ENCODE measurements around the gene C2orf76.
"Not testable (repeated sequence)": the region's sequence is repeated elsewhere in the genome, so short reads cannot be mapped to it uniquely, and the experiment has no call there.

Gene C2orf76

DNA sequence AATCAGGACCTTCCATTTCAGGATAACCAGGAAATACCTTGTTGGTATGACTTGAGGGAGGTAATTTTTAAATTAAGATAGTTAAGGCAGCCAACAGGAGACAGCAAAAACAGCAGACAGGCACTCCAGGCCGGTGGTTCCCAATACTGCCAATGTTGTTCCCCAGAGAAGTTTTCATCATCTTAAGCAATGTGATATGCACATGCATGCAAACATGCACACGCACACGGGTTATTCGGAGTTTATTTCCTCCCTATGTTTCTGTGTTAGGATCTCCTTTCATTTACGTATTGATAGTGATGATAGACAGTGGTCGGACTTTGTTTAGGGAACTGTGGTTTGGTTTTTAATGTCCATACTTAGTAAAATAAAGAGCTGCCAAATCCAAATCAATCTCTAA, 87.7 kb downstream of the C2orf76 start:
- H3K4ac ChIP-seq (ENCODE audit: low read depth, low read length): no peak overlapping the region
- no peak overlapping the region for H2AK5ac ChIP-seq (ENCODE audit: low read length)
- no peak overlapping the region for H3K4me2 ChIP-seq (ENCODE audit: low read length)
- H4K91ac ChIP-seq (ENCODE audit: low read depth, low read length): no peak overlapping the region
- H3K79me1 ChIP-seq (ENCODE audit: low read length): no peaks in the 10 kb centered on the region
- no peak overlapping the region for H3K14ac ChIP-seq (ENCODE audit: low read length)
- H3K4me3 ChIP-seq (ENCODE audit: low read depth, low read length): no peak overlapping the region
- H3K27me3 ChIP-seq (ENCODE audit: insufficient read depth, low read length): no peaks in the 10 kb centered on the region
- H3K79me2 ChIP-seq (ENCODE audit: control insufficient read depth, insufficient read depth, low read length, poor library complexity): no peaks in the 10 kb centered on the region
- H3K9ac ChIP-seq (ENCODE audit: low read length): no peak overlapping the region
- no peaks in the 10 kb centered on the region for H3K36me3 ChIP-seq (ENCODE audit: control insufficient read depth in 1 of 2, insufficient read depth in 2 of 2, low read length in 2 of 2)
- no peak overlapping the region for H3K27ac ChIP-seq (ENCODE audit: low read depth, low read length)
- no peaks in the 10 kb centered on the region for H3K9me3 ChIP-seq (ENCODE audit: insufficient read depth, low read depth, low read length)
- H4K12ac ChIP-seq (ENCODE audit: low read depth, low read length): no peak overlapping the region
- H2BK5ac ChIP-seq (ENCODE audit: low read depth, low read length, poor library complexity): no peak overlapping the region
- no peaks in the 10 kb centered on the region for H3K4me1 ChIP-seq (ENCODE audit: control insufficient read depth in 1 of 2, insufficient read depth in 2 of 2, low read length in 2 of 2)
- no peak overlapping the region for H2BK120ac ChIP-seq (ENCODE audit: insufficient read depth, low read length, poor library complexity)
- no peak overlapping the region for H2BK12ac ChIP-seq (ENCODE audit: low read length)
- no peak overlapping the region for H3K18ac ChIP-seq (ENCODE audit: low read length)
- H3K23ac ChIP-seq (ENCODE audit: low read length): no peak overlapping the region
- H2AFZ ChIP-seq (ENCODE audit: insufficient read depth, low read length, poor library complexity): no peak overlapping the region
- WGBS (ENCODE audit: extremely low coverage, insufficient coverage, insufficient read length): no CpG with 5 or more reads among the region's 6 CpGs
- DNase-seq: no peak
- no peak overlapping the region for H4K8ac ChIP-seq (ENCODE audit: low read depth, low read length)

DNA sequence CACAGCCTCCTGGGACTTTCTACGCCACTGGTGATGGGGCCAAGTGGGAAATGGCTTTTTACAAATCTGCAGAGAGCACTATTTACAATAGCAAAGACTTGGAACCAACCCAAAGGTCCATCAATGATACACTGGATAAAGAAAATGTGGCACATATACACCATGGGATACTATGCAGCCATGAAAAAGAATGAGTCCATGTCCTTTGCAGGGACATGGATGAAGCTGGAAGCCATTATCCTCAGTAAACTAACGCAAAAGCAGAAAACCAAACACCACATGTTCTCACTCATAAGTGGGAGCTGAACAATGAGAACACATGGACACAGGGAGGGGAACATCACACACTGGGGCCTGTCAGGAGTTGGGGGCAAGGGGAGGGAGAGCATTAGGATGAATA, 88.2 kb downstream of the C2orf76 start:
- H3K9me3 ChIP-seq (ENCODE audit: insufficient read depth, low read depth, low read length); H3K4me1 ChIP-seq (ENCODE audit: control insufficient read depth in 1 of 2, insufficient read depth in 2 of 2, low read length in 2 of 2); H2BK120ac ChIP-seq (ENCODE audit: insufficient read depth, low read length, poor library complexity); H3K18ac ChIP-seq (ENCODE audit: low read length); H2BK5ac ChIP-seq (ENCODE audit: low read depth, low read length, poor library complexity); H2BK12ac ChIP-seq (ENCODE audit: low read length); H3K9ac ChIP-seq (ENCODE audit: low read length); H2AFZ ChIP-seq (ENCODE audit: insufficient read depth, low read length, poor library complexity); H3K4ac ChIP-seq (ENCODE audit: low read depth, low read length); DNase-seq; H3K4me3 ChIP-seq (ENCODE audit: low read depth, low read length); H3K79me2 ChIP-seq (ENCODE audit: control insufficient read depth, insufficient read depth, low read length, poor library complexity); H3K27me3 ChIP-seq (ENCODE audit: insufficient read depth, low read length); H4K8ac ChIP-seq (ENCODE audit: low read depth, low read length); H3K14ac ChIP-seq (ENCODE audit: low read length); H3K23ac ChIP-seq (ENCODE audit: low read length); H3K4me2 ChIP-seq (ENCODE audit: low read length); H3K79me1 ChIP-seq (ENCODE audit: low read length); H2AK5ac ChIP-seq (ENCODE audit: low read length); H4K91ac ChIP-seq (ENCODE audit: low read depth, low read length); H3K27ac ChIP-seq (ENCODE audit: low read depth, low read length); H4K12ac ChIP-seq (ENCODE audit: low read depth, low read length); H3K36me3 ChIP-seq (ENCODE audit: control insufficient read depth in 1 of 2, insufficient read depth in 2 of 2, low read length in 2 of 2): not testable (repeated sequence)
- no CpG with 5 or more reads among the region's 2 CpGs for WGBS (ENCODE audit: extremely low coverage, insufficient coverage, insufficient read length)

DNA sequence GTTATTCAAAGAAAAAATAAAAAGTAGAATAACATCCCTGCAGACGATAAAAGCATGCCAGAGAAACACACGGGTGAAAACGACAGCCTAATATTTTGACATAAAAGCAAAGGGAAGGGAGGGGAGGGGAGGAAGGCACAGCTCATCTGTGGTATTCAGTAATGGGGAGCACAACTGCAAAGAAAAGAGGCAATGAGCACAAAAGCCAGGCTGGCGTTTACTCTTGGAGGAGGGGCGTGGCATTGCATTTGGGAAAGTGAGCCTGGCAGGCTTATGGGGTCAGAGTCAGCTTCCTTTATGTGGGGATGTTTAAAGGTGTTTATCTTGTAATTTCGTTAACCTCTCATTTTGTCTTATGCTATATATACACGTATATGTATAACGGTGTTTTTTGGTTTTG, 89.8 kb downstream of the C2orf76 start:
- no peak overlapping the region for H2AK5ac ChIP-seq (ENCODE audit: low read length)
- DNase-seq: no peak
- H3K4me3 ChIP-seq (ENCODE audit: low read depth, low read length): no peak overlapping the region
- H3K4me2 ChIP-seq (ENCODE audit: low read length): no peak overlapping the region
- H3K18ac ChIP-seq (ENCODE audit: low read length): no peak overlapping the region
- no peak overlapping the region for H2BK120ac ChIP-seq (ENCODE audit: insufficient read depth, low read length, poor library complexity)
- H4K91ac ChIP-seq (ENCODE audit: low read depth, low read length): no peak overlapping the region
- H3K9ac ChIP-seq (ENCODE audit: low read length): no peak overlapping the region
- no CpG with 5 or more reads among the region's 8 CpGs for WGBS (ENCODE audit: extremely low coverage, insufficient coverage, insufficient read length)
- H3K27me3 ChIP-seq (ENCODE audit: insufficient read depth, low read length): no peaks in the 10 kb centered on the region
- H3K79me2 ChIP-seq (ENCODE audit: control insufficient read depth, insufficient read depth, low read length, poor library complexity): no peaks in the 10 kb centered on the region
- H4K8ac ChIP-seq (ENCODE audit: low read depth, low read length): no peak overlapping the region
- no peak overlapping the region for H4K12ac ChIP-seq (ENCODE audit: low read depth, low read length)
- no peak overlapping the region for H2BK12ac ChIP-seq (ENCODE audit: low read length)
- no peaks in the 10 kb centered on the region for H3K79me1 ChIP-seq (ENCODE audit: low read length)
- H3K27ac ChIP-seq (ENCODE audit: low read depth, low read length): no peak overlapping the region
- no peak overlapping the region for H3K4ac ChIP-seq (ENCODE audit: low read depth, low read length)
- no peaks in the 10 kb centered on the region for H3K36me3 ChIP-seq (ENCODE audit: control insufficient read depth in 1 of 2, insufficient read depth in 2 of 2, low read length in 2 of 2)
- no peak overlapping the region for H3K23ac ChIP-seq (ENCODE audit: low read length)
- H3K14ac ChIP-seq (ENCODE audit: low read length): no peak overlapping the region
- H2AFZ ChIP-seq (ENCODE audit: insufficient read depth, low read length, poor library complexity): no peak overlapping the region
- no peaks in the 10 kb centered on the region for H3K4me1 ChIP-seq (ENCODE audit: control insufficient read depth in 1 of 2, insufficient read depth in 2 of 2, low read length in 2 of 2)
- H3K9me3 ChIP-seq (ENCODE audit: insufficient read depth, low read depth, low read length): no peaks in the 10 kb centered on the region
- H2BK5ac ChIP-seq (ENCODE audit: low read depth, low read length, poor library complexity): no peak overlapping the region

DNA sequence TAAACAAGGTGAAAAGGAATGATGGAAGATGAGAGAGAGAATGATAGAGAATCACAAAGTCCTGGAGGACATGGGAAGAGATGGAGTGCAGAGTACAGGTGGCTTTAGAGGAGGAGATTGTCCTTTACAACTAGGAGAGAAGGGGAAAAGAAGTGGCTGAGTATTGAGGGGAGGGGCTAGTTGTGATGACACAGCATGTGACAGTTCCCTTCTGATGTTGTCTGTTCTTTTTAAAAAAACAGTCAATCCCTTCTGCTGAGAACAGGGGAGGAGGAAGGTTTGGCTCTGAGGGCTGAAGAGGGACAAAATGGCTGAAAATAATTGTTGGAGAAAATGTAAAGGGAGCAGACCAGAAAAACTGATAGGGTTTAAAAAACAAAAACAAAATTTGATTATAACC, 99.0 kb downstream of the C2orf76 start:
- H3K9me3 ChIP-seq (ENCODE audit: insufficient read depth, low read depth, low read length): no peaks in the 10 kb centered on the region
- H3K36me3 ChIP-seq (ENCODE audit: control insufficient read depth in 1 of 2, insufficient read depth in 2 of 2, low read length in 2 of 2): no peaks in the 10 kb centered on the region
- no peak overlapping the region for H3K18ac ChIP-seq (ENCODE audit: low read length)

More for the DNA sequence above, 99.0 kb downstream of the C2orf76 start:
- Histone ChIP-seq H3K27ac (ENCODE audit: low read depth, low read length) (no peak overlapping the region), H3K23ac (ENCODE audit: low read length) (no peak overlapping the region), H3K4me2 (ENCODE audit: low read length) (no peak overlapping the region), H2BK12ac (ENCODE audit: low read length) (no peak overlapping the region), H4K12ac (ENCODE audit: low read depth, low read length) (no peak overlapping the region), H2AK5ac (ENCODE audit: low read length) (no peak overlapping the region), H3K4ac (ENCODE audit: low read depth, low read length) (no peak overlapping the region), H3K4me1 (ENCODE audit: control insufficient read depth in 1 of 2, insufficient read depth in 2 of 2, low read length in 2 of 2) (no peaks in the 10 kb centered on the region), H3K4me3 (ENCODE audit: low read depth, low read length) (no peak overlapping the region), H3K79me2 (ENCODE audit: control insufficient read depth, insufficient read depth, low read length, poor library complexity) (no peaks in the 10 kb centered on the region), H3K79me1 (ENCODE audit: low read length) (no peaks in the 10 kb centered on the region), H4K8ac (ENCODE audit: low read depth, low read length) (no peak overlapping the region), H3K27me3 (ENCODE audit: insufficient read depth, low read length) (no peaks in the 10 kb centered on the region), H2BK120ac (ENCODE audit: insufficient read depth, low read length, poor library complexity) (no peak overlapping the region), H3K9ac (ENCODE audit: low read length) (no peak overlapping the region), H2BK5ac (ENCODE audit: low read depth, low read length, poor library complexity) (no peak overlapping the region), H3K14ac (ENCODE audit: low read length) (no peak overlapping the region), H4K91ac (ENCODE audit: low read depth, low read length) (no peak overlapping the region), H2AFZ (ENCODE audit: insufficient read depth, low read length, poor library complexity) (no peak overlapping the region)
- DNase-seq: no peak
